SK-N-SH (cell line): ENCODE data around the gene ERI3.

Source experiments
- CHD2 ChIP-seq: fragments of 150-350 bp; IDR thresholded peaks from 2 replicates; pipeline ENCODE4 v1.6.1; 2018; ENCODE audit warnings: low read length; ENCODE audit not compliant: partially characterized antibody
- CTCF ChIP-seq: fragments of 200-600 bp; sonication (generic); IDR thresholded peaks from 2 replicates; pipeline ENCODE4 v1.6.1; 2017; ENCODE audit warnings: antibody characterized with exemption, mild to moderate bottlenecking, moderate library complexity
- EP300 ChIP-seq, 2 experiments: IDR thresholded peaks; 2 replicates each; pipeline versions ENCODE4 v1.4.0 to v1.6.1; 2012; ENCODE audit warnings: borderline replicate concordance in 1 of 2, low read depth in 1 of 2, low read length in 1 of 2
- FOXM1 ChIP-seq: IDR thresholded peaks from 2 replicates; pipeline ENCODE4 v1.4.0; 2012; ENCODE audit warnings: low read depth, mild to moderate bottlenecking
- GABPA ChIP-seq: IDR thresholded peaks from 2 replicates; pipeline ENCODE4 v1.4.0; 2012; ENCODE audit warnings: low read depth, mild to moderate bottlenecking
- POLR2AphosphoS5 ChIP-seq: IDR thresholded peaks from 2 replicates; pipeline ENCODE4 v1.6.1; 2012; ENCODE audit warnings: low read depth, low read length
- RAD21 ChIP-seq: IDR thresholded peaks from 2 replicates; pipeline ENCODE4 v1.6.1; 2012; ENCODE audit warnings: mild to moderate bottlenecking, low read length
- RFX5 ChIP-seq: IDR thresholded peaks from 2 replicates; pipeline ENCODE4 v1.6.1; 2012; ENCODE audit warnings: mild to moderate bottlenecking, improper control_type of control experiment, low read length
- SIN3A ChIP-seq: IDR thresholded peaks from 2 replicates; pipeline ENCODE4 v1.6.1; 2012; ENCODE audit warnings: low read depth, mild to moderate bottlenecking, low read length, moderate library complexity, borderline replicate concordance
- TEAD4 ChIP-seq: IDR thresholded peaks from 2 replicates; pipeline ENCODE4 v1.4.0; 2012; ENCODE audit warnings: mild to moderate bottlenecking, borderline replicate concordance; ENCODE audit not compliant: insufficient read depth
- TF ChIP-seq, protein P1 (sequence below): IDR thresholded peaks from 2 replicates; pipeline ENCODE4 v1.4.0; 2012; ENCODE audit warnings: low read depth
- TF ChIP-seq, protein P2 (sequence below): IDR thresholded peaks from 2 replicates; pipeline ENCODE4; 2012

DNA sequence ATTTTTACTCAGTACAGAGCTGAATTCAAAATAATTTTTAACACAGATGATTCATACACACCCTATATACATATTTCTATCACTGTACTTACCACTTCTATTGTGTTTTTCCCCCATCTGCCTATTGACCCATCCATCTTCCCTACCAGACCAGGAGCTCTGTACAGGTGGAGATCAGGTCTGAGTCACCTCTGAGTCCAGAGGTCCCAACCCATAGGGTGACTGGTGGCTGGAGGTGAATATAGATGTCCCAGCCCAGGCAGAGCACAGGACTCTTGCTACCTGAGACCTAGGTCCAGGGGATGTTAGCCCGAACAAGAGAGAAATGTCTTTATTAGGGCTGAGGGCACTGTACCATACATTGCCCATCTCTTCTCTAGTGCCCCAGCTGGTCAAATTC, 87.0 kb downstream of the ERI3 start:
- no peak for TF ChIP-seq RFX5
- no peak for TF ChIP-seq RAD21
- TF ChIP-seq, protein P1, sequence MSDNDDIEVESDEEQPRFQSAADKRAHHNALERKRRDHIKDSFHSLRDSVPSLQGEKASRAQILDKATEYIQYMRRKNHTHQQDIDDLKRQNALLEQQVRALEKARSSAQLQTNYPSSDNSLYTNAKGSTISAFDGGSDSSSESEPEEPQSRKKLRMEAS = no peak
- TF ChIP-seq EP300 (IDR thresholded peaks at IDR 0.05; ENCODE audit: borderline replicate concordance in 1 of 2, low read depth in 1 of 2, low read length in 1 of 2) = no peak
- no peak for TF ChIP-seq FOXM1
- TF ChIP-seq CHD2 = no peak
- no peak for TF ChIP-seq CTCF
- TF ChIP-seq SIN3A = no peak
- TF ChIP-seq POLR2AphosphoS5 = no peak
- TF ChIP-seq, protein P2, sequence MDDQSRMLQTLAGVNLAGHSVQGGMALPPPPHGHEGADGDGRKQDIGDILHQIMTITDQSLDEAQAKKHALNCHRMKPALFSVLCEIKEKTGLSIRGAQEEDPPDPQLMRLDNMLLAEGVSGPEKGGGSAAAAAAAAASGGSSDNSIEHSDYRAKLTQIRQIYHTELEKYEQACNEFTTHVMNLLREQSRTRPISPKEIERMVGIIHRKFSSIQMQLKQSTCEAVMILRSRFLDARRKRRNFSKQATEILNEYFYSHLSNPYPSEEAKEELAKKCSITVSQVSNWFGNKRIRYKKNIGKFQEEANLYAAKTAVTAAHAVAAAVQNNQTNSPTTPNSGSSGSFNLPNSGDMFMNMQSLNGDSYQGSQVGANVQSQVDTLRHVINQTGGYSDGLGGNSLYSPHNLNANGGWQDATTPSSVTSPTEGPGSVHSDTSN = no peak
- no peak for TF ChIP-seq TEAD4
- TF ChIP-seq GABPA = no peak
